WI38 (cell line): ENCODE data around the gene ZNF48.

ENCODE experiments used
- H3K4me3 ChIP-seq: 2 replicates; pipeline ENCODE4 v1.5.1; 2011; ENCODE audit warnings: low read depth, mild to moderate bottlenecking, control low read depth, low read length
- TF ChIP-seq, protein P1 (sequence below): IDR thresholded peaks from 2 replicates; pipeline ENCODE4 v1.5.1; 2012; ENCODE audit warnings: low read depth, mild to moderate bottlenecking, control low read depth, low read length

The ZNF48 gene

DNA sequence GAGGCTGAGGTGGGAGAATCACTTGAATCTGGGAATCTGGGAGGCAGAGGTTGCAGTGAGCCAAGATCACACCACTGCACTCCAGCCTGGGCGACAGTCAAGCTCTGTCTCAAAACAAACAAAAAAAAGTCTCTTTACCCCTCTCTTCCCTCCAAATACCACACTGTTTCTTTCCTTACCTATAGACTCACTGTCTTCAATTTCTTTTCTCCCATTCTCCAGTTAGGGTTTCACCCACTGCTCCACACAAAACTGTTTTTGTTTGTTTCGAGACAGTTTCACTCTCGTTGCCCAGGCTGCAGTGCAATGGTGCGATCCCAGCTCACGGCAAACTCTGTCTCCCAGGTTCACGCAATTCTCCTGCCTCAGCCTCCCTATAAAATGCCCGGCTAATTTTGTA lies 34.0 kb upstream of the ZNF48 start:
- TF ChIP-seq, protein P1, sequence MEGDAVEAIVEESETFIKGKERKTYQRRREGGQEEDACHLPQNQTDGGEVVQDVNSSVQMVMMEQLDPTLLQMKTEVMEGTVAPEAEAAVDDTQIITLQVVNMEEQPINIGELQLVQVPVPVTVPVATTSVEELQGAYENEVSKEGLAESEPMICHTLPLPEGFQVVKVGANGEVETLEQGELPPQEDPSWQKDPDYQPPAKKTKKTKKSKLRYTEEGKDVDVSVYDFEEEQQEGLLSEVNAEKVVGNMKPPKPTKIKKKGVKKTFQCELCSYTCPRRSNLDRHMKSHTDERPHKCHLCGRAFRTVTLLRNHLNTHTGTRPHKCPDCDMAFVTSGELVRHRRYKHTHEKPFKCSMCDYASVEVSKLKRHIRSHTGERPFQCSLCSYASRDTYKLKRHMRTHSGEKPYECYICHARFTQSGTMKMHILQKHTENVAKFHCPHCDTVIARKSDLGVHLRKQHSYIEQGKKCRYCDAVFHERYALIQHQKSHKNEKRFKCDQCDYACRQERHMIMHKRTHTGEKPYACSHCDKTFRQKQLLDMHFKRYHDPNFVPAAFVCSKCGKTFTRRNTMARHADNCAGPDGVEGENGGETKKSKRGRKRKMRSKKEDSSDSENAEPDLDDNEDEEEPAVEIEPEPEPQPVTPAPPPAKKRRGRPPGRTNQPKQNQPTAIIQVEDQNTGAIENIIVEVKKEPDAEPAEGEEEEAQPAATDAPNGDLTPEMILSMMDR: no peak
- no peak overlapping the region for H3K4me3 ChIP-seq

DNA sequence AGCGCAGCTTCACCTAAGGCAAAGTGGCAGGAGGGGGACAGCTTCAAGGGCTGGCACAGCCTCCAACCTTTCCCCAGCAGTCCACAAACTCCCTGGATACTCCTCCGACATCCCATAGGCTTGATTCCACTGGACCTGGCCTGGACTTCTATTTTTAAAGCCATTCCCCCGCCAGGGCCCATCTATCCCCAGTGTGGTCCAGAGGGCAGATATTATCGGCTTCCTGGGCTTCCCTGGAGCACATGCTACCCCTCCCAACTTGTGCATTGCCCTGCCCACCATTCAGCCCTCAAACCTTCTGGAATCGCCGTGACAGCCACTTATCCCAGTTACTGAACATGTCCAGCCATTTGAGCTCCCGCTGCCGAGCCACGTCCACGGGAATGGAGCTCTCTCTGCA lies 30.0 kb upstream of the ZNF48 start:
- TF ChIP-seq, protein P1: no peak
- no peak overlapping the region for H3K4me3 ChIP-seq

DNA sequence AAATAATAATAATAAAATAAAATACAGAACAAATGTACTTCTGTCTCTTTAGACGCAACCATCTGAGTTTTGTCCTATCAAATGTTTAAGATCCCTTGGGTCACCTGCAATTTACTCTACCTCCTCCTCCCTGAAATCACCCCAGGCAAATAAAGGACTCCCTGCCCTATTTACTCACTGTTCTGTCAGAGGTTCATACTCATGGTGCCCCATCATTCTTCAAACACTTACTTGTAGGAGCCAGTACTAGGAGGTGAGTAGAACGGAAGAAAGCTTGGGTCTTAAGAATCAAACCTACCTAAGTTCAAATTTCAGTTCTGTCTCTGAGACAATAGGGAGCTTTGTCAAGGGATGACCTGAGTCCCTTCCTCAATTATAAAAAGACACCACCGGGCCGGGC lies 28.7 kb upstream of the ZNF48 start:
- H3K4me3 ChIP-seq: no peak overlapping the region
- TF ChIP-seq, protein P1: no peak

DNA sequence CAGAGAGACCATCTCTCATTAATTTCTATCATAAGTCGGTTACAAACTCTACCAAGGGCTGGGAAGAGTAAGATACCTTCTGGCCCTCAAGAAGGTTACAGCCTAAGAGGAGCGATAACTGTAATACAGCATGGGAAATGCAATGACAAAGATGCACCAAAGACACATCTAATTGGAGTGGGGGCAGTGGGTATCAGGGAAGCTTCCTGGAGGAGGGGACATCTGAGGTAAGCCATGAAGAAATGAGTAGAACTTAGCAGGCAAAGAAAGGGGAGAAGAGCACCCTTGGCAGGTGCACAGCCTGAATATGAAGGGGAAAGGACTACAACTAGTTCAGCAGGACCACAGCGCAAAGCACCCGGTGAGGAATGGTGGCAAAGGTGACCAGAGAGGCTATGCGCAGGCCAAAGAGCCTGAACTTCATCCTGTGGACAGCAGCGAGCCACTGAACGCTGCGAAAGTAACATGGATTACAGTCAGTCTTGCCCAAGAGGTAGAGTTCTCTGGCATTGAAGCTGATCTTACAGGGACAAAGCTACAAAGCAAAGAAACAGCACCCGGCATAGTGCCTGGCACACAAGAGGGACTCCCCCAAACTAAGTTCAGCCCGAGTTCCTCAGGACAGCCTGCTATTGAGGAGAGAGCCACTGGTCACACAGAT lies 27.7 kb upstream of the ZNF48 start:
- H3K4me3 ChIP-seq: peak overlapping the region; percentile 88
- TF ChIP-seq, protein P1: no peak

DNA sequence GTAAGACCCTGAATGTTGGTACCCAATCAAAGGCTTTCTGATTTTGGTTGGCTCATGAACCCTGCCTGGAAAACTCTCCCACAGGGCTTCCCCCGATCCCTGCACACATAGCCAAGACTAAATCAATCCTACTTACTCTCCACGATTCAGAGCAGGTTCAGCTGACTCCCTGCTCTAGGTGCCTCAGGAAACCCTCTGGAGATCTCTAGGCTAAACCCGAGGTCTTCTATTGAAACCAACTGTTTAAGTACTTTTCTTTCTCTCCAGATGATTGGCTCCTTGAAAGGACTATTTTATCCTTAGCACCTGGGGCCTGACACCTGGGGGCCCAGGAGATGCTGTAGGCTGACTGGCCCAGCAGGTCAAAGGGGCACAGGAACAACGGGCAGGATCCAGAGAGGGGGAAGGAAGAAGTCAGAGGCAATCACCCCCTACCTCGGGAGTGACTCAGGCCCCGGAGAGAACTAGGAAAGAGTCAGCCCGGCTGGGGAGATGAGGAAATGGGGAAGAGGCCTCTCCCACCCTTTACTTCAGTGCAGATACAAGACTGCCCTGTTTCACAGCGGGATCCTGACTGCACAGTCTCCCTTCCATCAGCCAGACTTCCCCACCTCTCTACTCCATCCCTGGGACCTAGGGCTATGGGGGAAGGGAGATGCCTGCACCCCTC lies 27.0 kb upstream of the ZNF48 start:
- peak overlapping the region; percentile 88 for H3K4me3 ChIP-seq
- TF ChIP-seq, protein P1: no peak

DNA sequence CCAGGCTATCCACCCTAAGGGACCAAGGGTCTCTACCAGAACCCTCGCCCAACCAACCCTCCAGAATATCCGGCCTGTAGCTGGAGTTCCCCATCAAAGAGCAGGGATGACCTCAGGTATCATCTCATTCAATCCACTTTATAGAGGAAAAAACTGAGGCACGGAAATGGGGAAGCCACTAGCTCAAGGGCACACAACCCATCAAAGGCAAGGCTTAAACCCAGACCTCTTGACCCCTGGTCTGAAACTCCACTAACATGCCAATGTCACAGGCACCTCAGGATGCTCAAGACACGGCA lies 26.5 kb upstream of the ZNF48 start:
- peak overlapping the region; percentile 88 for H3K4me3 ChIP-seq
- TF ChIP-seq, protein P1: no peak

DNA sequence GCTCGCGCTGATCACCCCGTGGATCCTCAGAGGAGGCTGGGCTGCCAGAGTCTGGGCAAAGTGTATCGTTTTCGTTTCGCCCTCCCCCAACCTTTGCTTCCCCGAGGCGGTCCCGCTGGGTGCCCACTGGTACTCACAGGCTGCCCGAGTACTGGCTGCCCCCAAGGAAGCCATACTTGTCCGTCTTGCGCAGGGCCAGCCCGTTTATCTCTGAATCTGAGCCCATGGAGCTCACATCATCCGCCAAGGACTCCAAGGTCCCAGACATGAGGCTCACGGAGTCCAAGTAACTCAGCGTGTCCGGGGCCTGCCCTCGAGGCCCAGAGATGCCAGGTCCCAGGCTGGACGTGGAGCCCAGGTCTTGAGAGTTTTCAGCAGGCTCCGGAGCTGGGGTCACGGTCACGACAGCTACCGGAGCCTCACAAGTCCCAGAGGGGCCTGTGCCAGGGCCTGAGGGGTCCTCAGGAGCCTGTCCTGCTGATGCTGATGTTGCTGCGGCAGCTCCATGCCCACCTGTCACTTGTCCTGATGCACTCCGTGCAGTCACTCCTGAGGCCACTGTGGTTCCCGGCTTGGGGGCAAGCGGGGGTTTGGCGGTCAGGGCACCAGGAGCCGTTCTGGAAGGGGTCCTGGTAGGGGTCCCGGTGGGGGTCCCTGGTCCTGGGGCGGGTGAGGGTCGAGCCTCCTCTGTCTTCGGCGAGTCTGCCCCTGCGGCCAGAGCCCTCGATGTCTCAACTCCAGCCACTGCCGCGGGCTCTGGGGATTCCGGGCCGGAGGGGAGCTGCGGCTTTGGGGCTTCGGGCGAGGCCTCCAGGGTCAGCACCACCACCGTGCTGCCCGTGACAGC lies 25.9 kb upstream of the ZNF48 start:
- peak overlapping the region; percentile 88 for H3K4me3 ChIP-seq
- TF ChIP-seq, protein P1: no peak
